ENCODE measurements around the gene SLBP. TPM values are rescaled to one million over a fixed set of nuclear protein-coding genes. Genes with fewer than 3 reads are reported as not detected.

The SLBP gene
- polyA plus RNA-seq, 1 experiment: 36.9 TPM

- no peak for TF ChIP-seq CTCF (IDR thresholded peaks at IDR 0.05; ENCODE audit: insufficient read depth, low read depth, low read length)
- H3K36me3 ChIP-seq (ENCODE audit: control insufficient read depth, insufficient read depth, low read length): no peaks in the 10 kb centered on the region
- POLR2A ChIA-PET: no interaction called here
- H3K4me3 ChIP-seq (ENCODE audit: low read depth, low read length): peak within 1 kb of the TSS; percentile 67
- CTCF ChIA-PET: interaction anchor here (0.8 to 1.2 kb wide), 3 partner anchors 9 to 54 kb away, joined by 3 to 4 read pairs (median 3); no protein-coding TSS in a partner anchor
- H3K27me3 ChIP-seq (ENCODE audit: control insufficient read depth, insufficient read depth, low read length): no peaks in the 10 kb centered on the region
- no peak for DNase-seq (ENCODE audit: low read depth)
These were observed 28.2 kb downstream of the SLBP start, which contains the start of gene FAM53A for GRCh38 chr4:1683736-1684505. TSS of gene FAM53A (minus strand) at chr4:1684313. CDS start at chr4:1668741, 15,572 bp downstream.

GRCh38 chr4:1683261-1683735 is 28.8 kb downstream of the SLBP start:
- Histone ChIP-seq H3K27me3 (ENCODE audit: control insufficient read depth, insufficient read depth, low read length) (no peaks in the 10 kb centered on the region), H3K4me3 (ENCODE audit: low read depth, low read length) (peak overlapping the region; percentile 67), H3K36me3 (ENCODE audit: control insufficient read depth, insufficient read depth, low read length) (no peaks in the 10 kb centered on the region)
- no peak for TF ChIP-seq CTCF (IDR thresholded peaks at IDR 0.05; ENCODE audit: insufficient read depth, low read depth, low read length)
- peak; percentile 47 for DNase-seq (ENCODE audit: low read depth)
- ChIA-PET POLR2A (no interaction called here), CTCF (interaction anchor here (0.5 to 1.2 kb wide), 5 partner anchors 10 to 65 kb away, joined by 3 to 4 read pairs (median 3); no protein-coding TSS in a partner anchor)

DNA sequence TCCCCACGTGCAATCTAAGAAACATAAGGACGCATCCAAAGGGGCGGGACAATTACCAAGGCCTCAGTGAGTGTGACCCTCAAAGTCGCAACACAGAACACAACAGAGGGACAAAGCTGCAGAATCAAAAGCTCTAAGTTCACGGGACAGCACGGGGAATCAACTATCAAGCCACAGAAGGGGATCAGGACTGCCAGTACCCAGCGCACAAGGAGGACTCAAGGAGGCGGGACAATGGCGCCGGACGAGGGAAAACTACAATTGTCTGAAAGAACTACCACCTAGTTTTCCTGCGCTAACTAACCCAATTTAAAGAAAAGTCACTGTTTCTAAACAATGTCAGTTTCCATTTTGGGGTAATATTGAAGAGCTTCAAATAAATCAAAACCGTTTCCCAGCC is 29.3 kb downstream of the SLBP start:
- H3K36me3 ChIP-seq (ENCODE audit: control insufficient read depth, insufficient read depth, low read length): no peaks in the 10 kb centered on the region
- DNase-seq (ENCODE audit: low read depth): no peak
- no peaks in the 10 kb centered on the region for H3K27me3 ChIP-seq (ENCODE audit: control insufficient read depth, insufficient read depth, low read length)
- CTCF ChIA-PET: interaction anchor here (0.5 to 1.2 kb wide), 4 partner anchors 11 to 65 kb away, joined by 3 to 4 read pairs (median 3); no protein-coding TSS in a partner anchor
- POLR2A ChIA-PET: no interaction called here
- peak overlapping the region; percentile 67 for H3K4me3 ChIP-seq (ENCODE audit: low read depth, low read length)
- TF ChIP-seq CTCF (IDR thresholded peaks at IDR 0.05; ENCODE audit: insufficient read depth, low read depth, low read length): no peak

GRCh38 chr4:1678244-1678643 is 33.9 kb downstream of the SLBP start:
- H3K27me3 ChIP-seq (ENCODE audit: control insufficient read depth, insufficient read depth, low read length): no peaks in the 10 kb centered on the region
- ChIA-PET POLR2A (no interaction called here), CTCF (no interaction called here)
- no peak for TF ChIP-seq CTCF (IDR thresholded peaks at IDR 0.05; ENCODE audit: insufficient read depth, low read depth, low read length)
- no peak for DNase-seq (ENCODE audit: low read depth)
- no peak overlapping the region for H3K4me3 ChIP-seq (ENCODE audit: low read depth, low read length)
- no peaks in the 10 kb centered on the region for H3K36me3 ChIP-seq (ENCODE audit: control insufficient read depth, insufficient read depth, low read length)
